GM12864 (cell line): ENCODE results near the gene MTMR12.

Experiments
- DNase-seq: peaks from one replicate; pipeline ENCODE4 v3.0.0-alpha.2; 2011; ENCODE audit warnings: low read depth
- H3K4me3 ChIP-seq: 2 replicates; pipeline ENCODE4 v1.5.1; 2011; ENCODE audit warnings: mild to moderate bottlenecking, low read depth, low read length, control low read depth
- CTCF ChIP-seq: IDR thresholded peaks from 2 replicates; pipeline ENCODE4 v1.5.1; 2011; ENCODE audit warnings: low read depth, mild to moderate bottlenecking, moderate library complexity, low read length, control low read depth, inconsistent platforms; ENCODE audit errors: missing control alignments

MTMR12 gene

GRCh38 chr5:32261198-32261597, 51.5 kb downstream of the MTMR12 start:
- peak; percentile 44 for DNase-seq

GRCh38 chr5:32259033-32259432, 53.7 kb downstream of the MTMR12 start:
- TF ChIP-seq CTCF = no peak
- H3K4me3 ChIP-seq = no peak overlapping the region
- DNase-seq = no peak

More at GRCh38 chr5:32261198-32261597, 51.5 kb downstream of the MTMR12 start:
- TF ChIP-seq CTCF = no peak
- no peak overlapping the region for H3K4me3 ChIP-seq

GRCh38 chr5:32258424-32258823, 54.3 kb downstream of the MTMR12 start:
- TF ChIP-seq CTCF = no peak
- H3K4me3 ChIP-seq = no peak overlapping the region
- DNase-seq = no peak

- DNase-seq = no peak
- no peak overlapping the region for H3K4me3 ChIP-seq
- TF ChIP-seq CTCF = no peak
Measured at GRCh38 chr5:32255540-32255900, 57.2 kb downstream of the MTMR12 start.

GRCh38 chr5:32254881-32255539, 57.7 kb downstream of the MTMR12 start:
- H3K4me3 ChIP-seq = no peak overlapping the region
- DNase-seq = no peak
- no peak for TF ChIP-seq CTCF

- TF ChIP-seq CTCF = no peak
- DNase-seq = no peak
- H3K4me3 ChIP-seq = no peak overlapping the region
Measured at GRCh38 chr5:32251871-32252458, 60.8 kb downstream of the MTMR12 start.

GRCh38 chr5:32249668-32250067, 63.1 kb downstream of the MTMR12 start:
- H3K4me3 ChIP-seq = no peak overlapping the region
- no peak for TF ChIP-seq CTCF
- DNase-seq = no peak
